Measurements from ENCODE around the gene SAFB.

DNA sequence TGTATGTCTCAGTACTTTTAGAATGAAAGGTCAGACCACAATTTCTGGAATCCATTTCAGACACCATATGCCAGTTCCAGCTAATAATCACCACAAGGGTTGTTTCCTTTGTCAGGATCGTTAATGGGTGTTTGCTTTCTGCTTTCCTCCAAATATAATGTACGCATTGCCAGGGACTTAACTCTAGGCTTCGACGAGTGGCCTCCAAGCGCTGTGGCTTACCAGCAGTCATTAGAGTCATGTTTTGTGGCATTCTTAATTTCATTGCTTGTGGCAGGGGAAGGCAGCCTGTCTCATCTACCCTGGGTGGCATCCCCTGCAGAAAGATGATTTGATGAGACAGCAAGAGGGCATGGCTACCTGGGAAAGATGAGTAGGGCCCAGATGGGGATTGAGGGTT lies 22.5 kb downstream of the SAFB start:
- no peak for TF ChIP-seq CTCF (IDR thresholded peaks at IDR 0.05 in 2 of 3, conservative IDR thresholded peaks at IDR 0.05 in 1 of 3; ENCODE audit: borderline replicate concordance in 1 of 3, insufficient read depth in 1 of 3, low read depth in 2 of 3, low read length in 2 of 3)
- no peak for TF ChIP-seq CEBPB (IDR thresholded peaks at IDR 0.05; ENCODE audit: low read depth)
- no peak for TF ChIP-seq EZH2phosphoT487 (IDR thresholded peaks at IDR 0.05; ENCODE audit: borderline replicate concordance)
- TF ChIP-seq ZNF274 (IDR thresholded peaks at IDR 0.05; ENCODE audit: low read depth, low read length) = no peak
